ENCODE measurements around the gene MSMO1. TPM values are rescaled to one million over a fixed set of nuclear protein-coding genes. Genes with fewer than 3 reads are reported as not detected.

The MSMO1 gene
- total and polyA plus RNA-seq, 2 donors (not counting 1 experiment from before 2014, with no cell fraction given): 7.3 to 30.8 TPM

DNA sequence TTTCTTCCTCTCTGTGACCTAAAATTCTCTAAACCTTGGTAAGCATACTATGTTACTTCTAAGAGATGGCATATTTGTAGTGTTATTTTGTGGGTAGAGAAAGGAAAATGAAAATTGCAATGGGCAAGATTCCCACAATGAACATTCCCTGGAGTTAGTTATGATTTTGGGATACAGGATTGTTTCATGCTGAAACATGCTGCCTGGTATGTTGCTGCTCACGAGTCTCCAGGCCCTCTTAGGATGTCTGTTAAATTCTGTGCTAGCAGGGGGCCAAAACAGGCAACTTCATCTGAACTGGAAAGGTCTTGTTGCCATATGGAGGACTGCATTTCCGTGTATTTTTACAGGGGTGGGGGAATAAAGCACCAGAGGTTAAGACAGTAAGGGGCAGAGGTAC, 18.9 kb upstream of the MSMO1 start:
- POLR2A ChIA-PET: no interaction called here
- Histone ChIP-seq H3K9me3 (ENCODE audit: control extremely low read depth in 1 of 3, control insufficient read depth in 2 of 3, insufficient read depth in 1 of 3, low read length in 2 of 3) (no peaks in the 10 kb centered on the region), H3K4me1 (ENCODE audit: control insufficient read depth in 2 of 2, insufficient read depth in 2 of 2, low read length in 2 of 2) (no peaks in the 10 kb centered on the region), H4K20me1 (ENCODE audit: control insufficient read depth, insufficient read depth, low read length, poor library complexity, severe bottlenecking) (no peaks in the 10 kb centered on the region), H3K36me3 (replicated peaks in 1 of 2; ENCODE audit: control extremely low read depth in 1 of 2, control insufficient read depth in 1 of 2, extremely low read depth in 1 of 2, insufficient read depth in 2 of 2, low read length in 1 of 2) (peaks cover 1 to 28% of the 10 kb centered on the region in 2 experiments), H3K9ac (ENCODE audit: low read length) (no peak overlapping the region), H3K79me2 (ENCODE audit: control insufficient read depth, insufficient read depth, low read length) (no peaks in the 10 kb centered on the region), H3K27me3 (replicated peaks in 1 of 4; ENCODE audit: control extremely low read depth in 1 of 4, control insufficient read depth in 3 of 4, insufficient read depth in 4 of 4, low read length in 3 of 4) (no peaks in the 10 kb centered on the region), H3K4me3 (ENCODE audit: control extremely low read depth in 1 of 5, extremely low read depth in 1 of 5, insufficient read depth in 1 of 5, low read depth in 2 of 5, low read length in 4 of 5) (no peak overlapping the region), H3K4me2 (replicated peaks; ENCODE audit: low read depth, low read length, poor library complexity, severe bottlenecking) (no peak overlapping the region), H2AFZ (ENCODE audit: insufficient read depth, low read depth, low read length, poor library complexity, severe bottlenecking) (no peak overlapping the region), H3K27ac (ENCODE audit: low read length in 2 of 2) (no peak overlapping the region)
- no peak overlapping the region for H3K4me3 Mint-ChIP-seq
- no peak for DNase-seq
- WGBS (ENCODE audit: insufficient coverage): 100% methylated on average over 2 of the region's 2 CpGs
- ATAC-seq (ENCODE audit: low read depth): no peak
- intact Hi-C loops (cut with micrococcal nuclease): no loop called here
- no peak overlapping the region for H3K27ac Mint-ChIP-seq
- H3K27me3 Mint-ChIP-seq: no peaks in the 10 kb centered on the region
- TF ChIP-seq, protein P1, sequence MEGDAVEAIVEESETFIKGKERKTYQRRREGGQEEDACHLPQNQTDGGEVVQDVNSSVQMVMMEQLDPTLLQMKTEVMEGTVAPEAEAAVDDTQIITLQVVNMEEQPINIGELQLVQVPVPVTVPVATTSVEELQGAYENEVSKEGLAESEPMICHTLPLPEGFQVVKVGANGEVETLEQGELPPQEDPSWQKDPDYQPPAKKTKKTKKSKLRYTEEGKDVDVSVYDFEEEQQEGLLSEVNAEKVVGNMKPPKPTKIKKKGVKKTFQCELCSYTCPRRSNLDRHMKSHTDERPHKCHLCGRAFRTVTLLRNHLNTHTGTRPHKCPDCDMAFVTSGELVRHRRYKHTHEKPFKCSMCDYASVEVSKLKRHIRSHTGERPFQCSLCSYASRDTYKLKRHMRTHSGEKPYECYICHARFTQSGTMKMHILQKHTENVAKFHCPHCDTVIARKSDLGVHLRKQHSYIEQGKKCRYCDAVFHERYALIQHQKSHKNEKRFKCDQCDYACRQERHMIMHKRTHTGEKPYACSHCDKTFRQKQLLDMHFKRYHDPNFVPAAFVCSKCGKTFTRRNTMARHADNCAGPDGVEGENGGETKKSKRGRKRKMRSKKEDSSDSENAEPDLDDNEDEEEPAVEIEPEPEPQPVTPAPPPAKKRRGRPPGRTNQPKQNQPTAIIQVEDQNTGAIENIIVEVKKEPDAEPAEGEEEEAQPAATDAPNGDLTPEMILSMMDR (IDR thresholded peaks at IDR 0.05): no peak
- TF ChIP-seq EZH2 (IDR thresholded peaks at IDR 0.05; ENCODE audit: borderline replicate concordance, insufficient read depth, low read depth, low read length, poor library complexity, severe bottlenecking): no peak
- H3K9me3 Mint-ChIP-seq (ENCODE audit: insufficient read depth): no peaks in the 10 kb centered on the region
- no peaks in the 10 kb centered on the region for H3K4me1 Mint-ChIP-seq
- CTCF ChIA-PET: no interaction called here

DNA sequence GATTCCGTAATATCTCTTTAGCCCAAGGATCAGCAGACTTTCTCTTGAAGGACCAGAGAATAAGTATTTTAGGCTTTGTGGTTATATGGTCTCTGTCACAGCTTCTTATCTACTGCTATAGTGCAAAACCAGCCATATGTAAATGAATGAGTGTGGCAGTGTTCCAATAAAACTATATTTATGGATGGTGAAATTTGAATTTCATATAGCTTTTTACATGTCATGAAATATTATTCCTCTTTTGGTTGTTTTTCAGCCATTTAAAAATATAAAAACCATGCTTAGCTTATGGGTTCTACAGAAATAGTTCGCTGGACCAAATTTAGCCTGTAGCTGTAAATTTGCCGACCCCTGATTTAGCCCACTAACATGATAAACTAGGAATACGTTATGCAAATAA, 18.0 kb upstream of the MSMO1 start:
- Histone ChIP-seq H3K4me1 (ENCODE audit: control insufficient read depth in 2 of 2, insufficient read depth in 2 of 2, low read length in 2 of 2) (no peaks in the 10 kb centered on the region), H2AFZ (ENCODE audit: insufficient read depth, low read depth, low read length, poor library complexity, severe bottlenecking) (no peak overlapping the region), H3K36me3 (replicated peaks in 1 of 2; ENCODE audit: control extremely low read depth in 1 of 2, control insufficient read depth in 1 of 2, extremely low read depth in 1 of 2, insufficient read depth in 2 of 2, low read length in 1 of 2) (peaks cover 1 to 35% of the 10 kb centered on the region in 2 experiments), H3K9ac (ENCODE audit: low read length) (no peak overlapping the region), H3K27ac (ENCODE audit: low read length in 2 of 2) (no peak overlapping the region), H4K20me1 (ENCODE audit: control insufficient read depth, insufficient read depth, low read length, poor library complexity, severe bottlenecking) (no peaks in the 10 kb centered on the region), H3K9me3 (ENCODE audit: control extremely low read depth in 1 of 3, control insufficient read depth in 2 of 3, insufficient read depth in 1 of 3, low read length in 2 of 3) (no peaks in the 10 kb centered on the region), H3K27me3 (replicated peaks in 1 of 4; ENCODE audit: control extremely low read depth in 1 of 4, control insufficient read depth in 3 of 4, insufficient read depth in 4 of 4, low read length in 3 of 4) (no peaks in the 10 kb centered on the region), H3K4me2 (replicated peaks; ENCODE audit: low read depth, low read length, poor library complexity, severe bottlenecking) (no peak overlapping the region), H3K79me2 (ENCODE audit: control insufficient read depth, insufficient read depth, low read length) (no peaks in the 10 kb centered on the region), H3K4me3 (ENCODE audit: control extremely low read depth in 1 of 5, extremely low read depth in 1 of 5, insufficient read depth in 1 of 5, low read depth in 2 of 5, low read length in 4 of 5) (no peak overlapping the region)
- CTCF ChIA-PET: interaction anchor here (0.6 kb wide), 1 partner anchor 41 kb away, joined by 3 read pairs; no protein-coding TSS in a partner anchor
- WGBS (ENCODE audit: insufficient coverage): 100% methylated on average over 1 of the region's 4 CpGs
- no peaks in the 10 kb centered on the region for H3K4me1 Mint-ChIP-seq
- TF ChIP-seq, protein P1 (IDR thresholded peaks at IDR 0.05): no peak
- no peak for TF ChIP-seq EZH2 (IDR thresholded peaks at IDR 0.05; ENCODE audit: borderline replicate concordance, insufficient read depth, low read depth, low read length, poor library complexity, severe bottlenecking)
- H3K27ac Mint-ChIP-seq: no peak overlapping the region
- ATAC-seq (ENCODE audit: low read depth) (no peak), DNase-seq (no peak)
- no peaks in the 10 kb centered on the region for H3K27me3 Mint-ChIP-seq
- intact Hi-C loops (cut with micrococcal nuclease): no loop called here
- POLR2A ChIA-PET: no interaction called here
- no peaks in the 10 kb centered on the region for H3K9me3 Mint-ChIP-seq (ENCODE audit: insufficient read depth)
- H3K4me3 Mint-ChIP-seq: no peak overlapping the region

Measured in B cell (primary cell).